ENCODE measurements around the gene BCAN. TPM values are rescaled to one million over a fixed set of nuclear protein-coding genes. Genes with fewer than 3 reads are reported as not detected.

BCAN gene
- total RNA-seq, 1 experiment from 2014 or later: 3.6 TPM

- H3K27ac Mint-ChIP-seq: no peak overlapping the region
- peak; percentile 90 for DNase-seq (ENCODE audit: low spot score)
- TF ChIP-seq NR3C1 (CRISPR knock-in tag; conservative IDR thresholded peaks at IDR 0.05; ENCODE audit: low read depth): 0 out of 2 replicates have a peak, but pooled peaks have one; percentile 70
- TF ChIP-seq NFE2L1 (CRISPR knock-in tag; IDR thresholded peaks at IDR 0.05): no peak
- 0 out of 2 replicates have a peak, but pooled peaks have one; percentile 52 for TF ChIP-seq TEAD1 (CRISPR knock-in tag; IDR thresholded peaks at IDR 0.05)
- TF ChIP-seq, protein P1, sequence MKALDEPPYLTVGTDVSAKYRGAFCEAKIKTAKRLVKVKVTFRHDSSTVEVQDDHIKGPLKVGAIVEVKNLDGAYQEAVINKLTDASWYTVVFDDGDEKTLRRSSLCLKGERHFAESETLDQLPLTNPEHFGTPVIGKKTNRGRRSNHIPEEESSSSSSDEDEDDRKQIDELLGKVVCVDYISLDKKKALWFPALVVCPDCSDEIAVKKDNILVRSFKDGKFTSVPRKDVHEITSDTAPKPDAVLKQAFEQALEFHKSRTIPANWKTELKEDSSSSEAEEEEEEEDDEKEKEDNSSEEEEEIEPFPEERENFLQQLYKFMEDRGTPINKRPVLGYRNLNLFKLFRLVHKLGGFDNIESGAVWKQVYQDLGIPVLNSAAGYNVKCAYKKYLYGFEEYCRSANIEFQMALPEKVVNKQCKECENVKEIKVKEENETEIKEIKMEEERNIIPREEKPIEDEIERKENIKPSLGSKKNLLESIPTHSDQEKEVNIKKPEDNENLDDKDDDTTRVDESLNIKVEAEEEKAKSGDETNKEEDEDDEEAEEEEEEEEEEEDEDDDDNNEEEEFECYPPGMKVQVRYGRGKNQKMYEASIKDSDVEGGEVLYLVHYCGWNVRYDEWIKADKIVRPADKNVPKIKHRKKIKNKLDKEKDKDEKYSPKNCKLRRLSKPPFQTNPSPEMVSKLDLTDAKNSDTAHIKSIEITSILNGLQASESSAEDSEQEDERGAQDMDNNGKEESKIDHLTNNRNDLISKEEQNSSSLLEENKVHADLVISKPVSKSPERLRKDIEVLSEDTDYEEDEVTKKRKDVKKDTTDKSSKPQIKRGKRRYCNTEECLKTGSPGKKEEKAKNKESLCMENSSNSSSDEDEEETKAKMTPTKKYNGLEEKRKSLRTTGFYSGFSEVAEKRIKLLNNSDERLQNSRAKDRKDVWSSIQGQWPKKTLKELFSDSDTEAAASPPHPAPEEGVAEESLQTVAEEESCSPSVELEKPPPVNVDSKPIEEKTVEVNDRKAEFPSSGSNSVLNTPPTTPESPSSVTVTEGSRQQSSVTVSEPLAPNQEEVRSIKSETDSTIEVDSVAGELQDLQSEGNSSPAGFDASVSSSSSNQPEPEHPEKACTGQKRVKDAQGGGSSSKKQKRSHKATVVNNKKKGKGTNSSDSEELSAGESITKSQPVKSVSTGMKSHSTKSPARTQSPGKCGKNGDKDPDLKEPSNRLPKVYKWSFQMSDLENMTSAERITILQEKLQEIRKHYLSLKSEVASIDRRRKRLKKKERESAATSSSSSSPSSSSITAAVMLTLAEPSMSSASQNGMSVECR (CRISPR knock-in tag; IDR thresholded peaks at IDR 0.05; ENCODE audit: borderline replicate concordance): no peak
- TF ChIP-seq CTCF (IDR thresholded peaks at IDR 0.05): peak; percentile 92
- TF ChIP-seq MAX (CRISPR knock-in tag; IDR thresholded peaks at IDR 0.05): peak; percentile 58
- TF ChIP-seq MYBL2 (CRISPR knock-in tag; IDR thresholded peaks at IDR 0.05): peak; percentile 25; the same call in 1 of the 2 replicates
- TF ChIP-seq, protein P2, sequence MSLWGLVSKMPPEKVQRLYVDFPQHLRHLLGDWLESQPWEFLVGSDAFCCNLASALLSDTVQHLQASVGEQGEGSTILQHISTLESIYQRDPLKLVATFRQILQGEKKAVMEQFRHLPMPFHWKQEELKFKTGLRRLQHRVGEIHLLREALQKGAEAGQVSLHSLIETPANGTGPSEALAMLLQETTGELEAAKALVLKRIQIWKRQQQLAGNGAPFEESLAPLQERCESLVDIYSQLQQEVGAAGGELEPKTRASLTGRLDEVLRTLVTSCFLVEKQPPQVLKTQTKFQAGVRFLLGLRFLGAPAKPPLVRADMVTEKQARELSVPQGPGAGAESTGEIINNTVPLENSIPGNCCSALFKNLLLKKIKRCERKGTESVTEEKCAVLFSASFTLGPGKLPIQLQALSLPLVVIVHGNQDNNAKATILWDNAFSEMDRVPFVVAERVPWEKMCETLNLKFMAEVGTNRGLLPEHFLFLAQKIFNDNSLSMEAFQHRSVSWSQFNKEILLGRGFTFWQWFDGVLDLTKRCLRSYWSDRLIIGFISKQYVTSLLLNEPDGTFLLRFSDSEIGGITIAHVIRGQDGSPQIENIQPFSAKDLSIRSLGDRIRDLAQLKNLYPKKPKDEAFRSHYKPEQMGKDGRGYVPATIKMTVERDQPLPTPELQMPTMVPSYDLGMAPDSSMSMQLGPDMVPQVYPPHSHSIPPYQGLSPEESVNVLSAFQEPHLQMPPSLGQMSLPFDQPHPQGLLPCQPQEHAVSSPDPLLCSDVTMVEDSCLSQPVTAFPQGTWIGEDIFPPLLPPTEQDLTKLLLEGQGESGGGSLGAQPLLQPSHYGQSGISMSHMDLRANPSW (CRISPR knock-in tag; conservative IDR thresholded peaks at IDR 0.05; ENCODE audit: low read depth): no peak
- TF ChIP-seq NFATC4 (CRISPR knock-in tag; IDR thresholded peaks at IDR 0.05): no peak
- no peak for TF ChIP-seq ZBTB21 (CRISPR knock-in tag; IDR thresholded peaks at IDR 0.05; ENCODE audit: borderline replicate concordance)
- no peak for TF ChIP-seq ZNF263 (CRISPR knock-in tag; IDR thresholded peaks at IDR 0.05; ENCODE audit: low read depth)
- no peak for TF ChIP-seq EMX1 (CRISPR knock-in tag; IDR thresholded peaks at IDR 0.05)
- TF ChIP-seq, protein P3, sequence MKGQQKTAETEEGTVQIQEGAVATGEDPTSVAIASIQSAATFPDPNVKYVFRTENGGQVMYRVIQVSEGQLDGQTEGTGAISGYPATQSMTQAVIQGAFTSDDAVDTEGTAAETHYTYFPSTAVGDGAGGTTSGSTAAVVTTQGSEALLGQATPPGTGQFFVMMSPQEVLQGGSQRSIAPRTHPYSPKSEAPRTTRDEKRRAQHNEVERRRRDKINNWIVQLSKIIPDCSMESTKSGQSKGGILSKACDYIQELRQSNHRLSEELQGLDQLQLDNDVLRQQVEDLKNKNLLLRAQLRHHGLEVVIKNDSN (CRISPR knock-in tag; IDR thresholded peaks at IDR 0.05): peak; percentile 35; the same call in 1 of the 2 replicates
- no peak for TF ChIP-seq HMGXB4 (CRISPR knock-in tag; IDR thresholded peaks at IDR 0.05)
- no peak for TF ChIP-seq ZNF232 (CRISPR knock-in tag; IDR thresholded peaks at IDR 0.05)
- no peaks in the 10 kb centered on the region for H3K36me3 Mint-ChIP-seq
- ChIA-PET POLR2A (interaction anchor here (1.0 to 1.5 kb wide), 5 partner anchors 13 to 33 kb away, joined by 3 to 7 read pairs (median 3); partner anchors contain the start of gene NES), CTCF (interaction anchor here (0.5 to 12.6 kb wide), 19 partner anchors 9 to 237 kb away, joined by 3 to 437 read pairs (median 4); partner anchors contain the start of genes BCAN, CRABP2, HAPLN2 and NES)
- H3K4me1 Mint-ChIP-seq: peaks cover 61% of the 10 kb centered on the region
- peaks cover 76% of the 10 kb centered on the region for H3K27me3 Mint-ChIP-seq (ENCODE audit: low read depth)
- ATAC-seq: peak; percentile 43
- H3K4me3 Mint-ChIP-seq: peak overlapping the region; percentile 85
- no peaks in the 10 kb centered on the region for H3K9me3 Mint-ChIP-seq
Observed at GRCh38 chr1:156656806-156657740, 15.2 kb downstream of the BCAN start.
